Measurements from ENCODE around the gene MMADHC. TPM values are rescaled to one million over a fixed set of nuclear protein-coding genes. Genes with fewer than 3 reads are reported as not detected.

The MMADHC gene
- total RNA-seq, 4 donors from 2014 or later = 7.8 to 91.6 (median 44.5) TPM

DNA sequence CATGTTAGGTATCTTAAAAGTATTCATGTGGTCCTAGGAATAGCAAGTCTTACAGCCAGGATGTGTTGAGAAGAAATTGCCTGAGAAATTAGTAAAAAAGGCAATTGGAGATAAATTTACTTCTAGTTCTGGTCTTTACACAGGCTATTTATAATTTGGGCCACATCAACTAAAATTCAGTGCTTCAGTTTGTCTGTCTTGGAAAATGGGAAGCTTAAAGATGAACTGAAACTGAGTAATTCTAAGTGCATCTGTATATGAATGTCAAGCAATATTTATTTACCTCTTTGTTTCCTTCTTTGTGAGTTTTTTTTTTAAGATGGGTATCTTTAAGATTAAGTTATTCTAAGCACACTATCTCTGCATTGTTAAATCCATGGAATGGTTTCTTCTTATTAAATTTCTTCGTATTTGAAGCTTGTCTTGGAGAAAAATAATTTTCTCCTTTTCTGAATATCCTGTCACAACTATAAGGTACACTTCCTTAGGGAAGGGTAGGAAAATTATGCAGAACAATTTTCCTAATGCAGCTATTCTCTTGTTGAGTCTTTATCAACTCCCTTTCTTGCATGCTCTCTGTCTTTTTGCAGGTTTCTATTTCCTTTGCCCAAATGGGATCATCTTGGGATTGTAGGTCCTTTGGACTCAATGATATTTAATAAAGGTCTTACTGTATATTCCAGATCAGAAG is 39.7 kb upstream of the MMADHC start:
- no peak overlapping the region for H3K27ac ChIP-seq
- H3K27me3 ChIP-seq = no peaks in the 10 kb centered on the region
- no peaks in the 10 kb centered on the region for H3K4me1 ChIP-seq
- no peak overlapping the region for H3K4me3 ChIP-seq
- no peak for DNase-seq
- 83 to 93% methylated on average over 1 of the region's 1 CpG for WGBS, 2 donors (ENCODE audit: low coverage in 1 of 2)
- no peak for TF ChIP-seq POLR2AphosphoS5 (IDR thresholded peaks at IDR 0.05)
- no peak for TF ChIP-seq POLR2A (IDR thresholded peaks at IDR 0.05)
- no peak for TF ChIP-seq EP300 (IDR thresholded peaks at IDR 0.05; ENCODE audit: low read depth)
- TF ChIP-seq, protein P1, sequence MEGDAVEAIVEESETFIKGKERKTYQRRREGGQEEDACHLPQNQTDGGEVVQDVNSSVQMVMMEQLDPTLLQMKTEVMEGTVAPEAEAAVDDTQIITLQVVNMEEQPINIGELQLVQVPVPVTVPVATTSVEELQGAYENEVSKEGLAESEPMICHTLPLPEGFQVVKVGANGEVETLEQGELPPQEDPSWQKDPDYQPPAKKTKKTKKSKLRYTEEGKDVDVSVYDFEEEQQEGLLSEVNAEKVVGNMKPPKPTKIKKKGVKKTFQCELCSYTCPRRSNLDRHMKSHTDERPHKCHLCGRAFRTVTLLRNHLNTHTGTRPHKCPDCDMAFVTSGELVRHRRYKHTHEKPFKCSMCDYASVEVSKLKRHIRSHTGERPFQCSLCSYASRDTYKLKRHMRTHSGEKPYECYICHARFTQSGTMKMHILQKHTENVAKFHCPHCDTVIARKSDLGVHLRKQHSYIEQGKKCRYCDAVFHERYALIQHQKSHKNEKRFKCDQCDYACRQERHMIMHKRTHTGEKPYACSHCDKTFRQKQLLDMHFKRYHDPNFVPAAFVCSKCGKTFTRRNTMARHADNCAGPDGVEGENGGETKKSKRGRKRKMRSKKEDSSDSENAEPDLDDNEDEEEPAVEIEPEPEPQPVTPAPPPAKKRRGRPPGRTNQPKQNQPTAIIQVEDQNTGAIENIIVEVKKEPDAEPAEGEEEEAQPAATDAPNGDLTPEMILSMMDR (IDR thresholded peaks at IDR 0.05) = no peak
- intact Hi-C loops (cut with DNase I; ENCODE audit: low total_unique reads) (no loop called here), in situ Hi-C loops (cut with MboI; ENCODE audit: low pct_ligation_motif_present in 1 of 4, low pct_unique_long_range_greater_than_20kb in 1 of 4, low sequenced_read_pairs in 3 of 4) (no loop called here)
- no peaks in the 10 kb centered on the region for H3K36me3 ChIP-seq
- no peaks in the 10 kb centered on the region for H3K9me3 ChIP-seq

- intact Hi-C loops (cut with DNase I; ENCODE audit: low total_unique reads) = no loop called here
- 84% methylated on average over 2 of the region's 2 CpGs for WGBS, 2 donors (ENCODE audit: low coverage in 1 of 2)
Measured at GRCh38 chr2:149625671-149626070, 38.1 kb upstream of the MMADHC start.

DNA sequence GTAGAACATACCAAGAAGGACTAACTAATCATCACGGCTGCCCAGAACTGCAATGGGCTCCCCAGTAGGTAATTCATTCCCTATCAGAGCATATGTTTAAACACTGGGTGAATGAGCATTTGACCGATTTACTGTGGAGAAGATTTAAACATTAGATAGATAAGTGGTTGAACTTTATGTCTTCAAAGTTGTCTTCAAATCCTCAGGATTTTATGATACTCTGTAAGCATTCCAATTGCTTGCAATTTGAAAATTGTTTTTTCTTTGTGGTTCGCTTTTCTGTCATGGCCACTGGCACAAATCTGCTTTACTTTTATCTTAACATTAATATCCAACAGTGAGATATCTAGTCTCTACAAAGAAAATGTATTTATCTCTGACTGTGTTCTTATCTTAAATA is 37.7 kb upstream of the MMADHC start:
- Histone ChIP-seq H3K27ac (no peak overlapping the region), H3K4me1 (no peaks in the 10 kb centered on the region), H3K27me3 (no peaks in the 10 kb centered on the region), H3K4me3 (no peak overlapping the region), H3K9me3 (no peaks in the 10 kb centered on the region), H3K36me3 (no peaks in the 10 kb centered on the region)
- no peak for DNase-seq
- TF ChIP-seq EP300 (IDR thresholded peaks at IDR 0.05; ENCODE audit: low read depth) = no peak
- TF ChIP-seq POLR2A (IDR thresholded peaks at IDR 0.05) = no peak
- TF ChIP-seq, protein P1 (IDR thresholded peaks at IDR 0.05) = no peak
- no peak for TF ChIP-seq POLR2AphosphoS5 (IDR thresholded peaks at IDR 0.05)
- intact Hi-C loops (cut with DNase I; ENCODE audit: low total_unique reads) (no loop called here), in situ Hi-C loops (cut with MboI; ENCODE audit: low pct_ligation_motif_present in 1 of 4, low pct_unique_long_range_greater_than_20kb in 1 of 4, low sequenced_read_pairs in 3 of 4) (no loop called here)
- WGBS, 2 donors (ENCODE audit: low coverage in 1 of 2) = 86 to 97% methylated on average over 3 of the region's 3 CpGs

More at GRCh38 chr2:149625671-149626070, 38.1 kb upstream of the MMADHC start:
- H3K4me1 ChIP-seq = no peaks in the 10 kb centered on the region
- in situ Hi-C loops (cut with MboI; ENCODE audit: low pct_ligation_motif_present in 1 of 4, low pct_unique_long_range_greater_than_20kb in 1 of 4, low sequenced_read_pairs in 3 of 4) = no loop called here
- no peaks in the 10 kb centered on the region for H3K27me3 ChIP-seq
- no peak for DNase-seq
- H3K4me3 ChIP-seq = no peak overlapping the region
- H3K27ac ChIP-seq = no peak overlapping the region
- no peaks in the 10 kb centered on the region for H3K9me3 ChIP-seq
- no peaks in the 10 kb centered on the region for H3K36me3 ChIP-seq
- TF ChIP-seq POLR2A (IDR thresholded peaks at IDR 0.05) (no peak), POLR2AphosphoS5 (IDR thresholded peaks at IDR 0.05) (no peak), EP300 (IDR thresholded peaks at IDR 0.05; ENCODE audit: low read depth) (no peak)
- TF ChIP-seq, protein P1 (IDR thresholded peaks at IDR 0.05) = no peak

- Histone ChIP-seq H3K4me1 (no peaks in the 10 kb centered on the region), H3K27me3 (no peaks in the 10 kb centered on the region), H3K36me3 (no peaks in the 10 kb centered on the region), H3K4me3 (no peak overlapping the region), H3K9me3 (no peaks in the 10 kb centered on the region), H3K27ac (no peak overlapping the region)
- WGBS, 2 donors (ENCODE audit: low coverage in 1 of 2) = 88% methylated on average over 1 of the region's 1 CpG
- intact Hi-C loops (cut with DNase I; ENCODE audit: low total_unique reads) = no loop called here
- in situ Hi-C loops (cut with MboI; ENCODE audit: low pct_ligation_motif_present in 1 of 4, low pct_unique_long_range_greater_than_20kb in 1 of 4, low sequenced_read_pairs in 3 of 4) = loop anchor here in 1 of 4 donors (25.0 kb wide), 1 partner anchor 1440 kb away; no protein-coding TSS in a partner anchor
- no peak for TF ChIP-seq POLR2AphosphoS5 (IDR thresholded peaks at IDR 0.05)
- no peak for TF ChIP-seq POLR2A (IDR thresholded peaks at IDR 0.05)
- TF ChIP-seq EP300 (IDR thresholded peaks at IDR 0.05; ENCODE audit: low read depth) = no peak
- TF ChIP-seq, protein P1 (IDR thresholded peaks at IDR 0.05) = no peak
- no peak for DNase-seq
Measured at GRCh38 chr2:149622343-149622742, 34.8 kb upstream of the MMADHC start.

All from transverse colon (tissue), 4 donors.